Kidney capillary endothelial cell (primary cell): ENCODE data around the gene CTSD.

Source experiments
- DNase-seq: peaks from one replicate; pipeline ENCODE4 v3.0.0-alpha.2; 2018; ENCODE audit warnings: low spot score

CTSD gene

GRCh38 chr11:1755692-1756561, 7.8 kb downstream of the CTSD start:
- no peak for DNase-seq

GRCh38 chr11:1755344-1755691, 8.4 kb downstream of the CTSD start:
- DNase-seq, result no peak

GRCh38 chr11:1754376-1755150, 9.2 kb downstream of the CTSD start:
- no peak for DNase-seq

GRCh38 chr11:1753929-1754305, 9.8 kb downstream of the CTSD start:
- DNase-seq, result no peak

GRCh38 chr11:1753229-1753928, 10.3 kb downstream of the CTSD start:
- no peak for DNase-seq

- DNase-seq, result no peak
Measured at GRCh38 chr11:1752907-1753228, 10.9 kb downstream of the CTSD start.

GRCh38 chr11:1751999-1752906, 11.5 kb downstream of the CTSD start:
- DNase-seq, result no peak

GRCh38 chr11:1751531-1751921, 12.2 kb downstream of the CTSD start:
- no peak for DNase-seq

GRCh38 chr11:1750840-1751530, 12.7 kb downstream of the CTSD start:
- no peak for DNase-seq

- no peak for DNase-seq
Measured at GRCh38 chr11:1750481-1750839, 13.3 kb downstream of the CTSD start, which contains the start of gene IFITM10. IFITM10 (minus strand) TSS chr11:1750595; CDS start chr11:1750442, 153 bp downstream.

GRCh38 chr11:1749395-1750351, 14.1 kb downstream of the CTSD start:
- peak; percentile 49 for DNase-seq

- DNase-seq, result peak; percentile 32
Measured at GRCh38 chr11:1748636-1749394, 14.9 kb downstream of the CTSD start.

GRCh38 chr11:1747753-1748635, 15.7 kb downstream of the CTSD start:
- DNase-seq, result no peak

- no peak for DNase-seq
Measured at GRCh38 chr11:1746956-1747752, 16.6 kb downstream of the CTSD start.

- DNase-seq, result no peak
Measured at GRCh38 chr11:1746511-1746931, 17.2 kb downstream of the CTSD start.

GRCh38 chr11:1745701-1746320, 17.9 kb downstream of the CTSD start:
- no peak for DNase-seq
